Lower leg skin (tissue), 4 donors: Measurements from ENCODE around the gene TNS3. TPM values are rescaled to one million over a fixed set of nuclear protein-coding genes. Genes with fewer than 3 reads are reported as not detected.

Experiments
- DNase-seq, 2 donors: peaks; one replicate each; pipeline ENCODE4 v3.0.0-alpha.2; 2019; ENCODE audit warnings: low spot score in 2 of 2
- H3K4me3 ChIP-seq: fragments of 200-600 bp; sonication (generic); 2 replicates; pipeline ENCODE4 v1.5.1; 2017; ENCODE audit warnings: mild to moderate bottlenecking, low read depth; ENCODE audit not compliant: poor library complexity, severe bottlenecking
- POLR2A ChIP-seq, 2 donors: fragments of 450-650 bp; IDR thresholded peaks; one replicate each; pipeline ENCODE4 v1.6.1; 2016 to 2017; ENCODE audit warnings: antibody characterized with exemption in 2 of 2, mild to moderate bottlenecking in 1 of 2, moderate library complexity in 1 of 2
- WGBS, 2 donors: methylation state at CpG; one replicate each; pipeline ENCODE4 v1.1.5; 2018; 5-methylcytosine and 5-hydroxymethylcytosine counted together
- intact Hi-C: fragments of 100-400 bp; cut with DNase I; formaldehyde crosslinking; loops from one replicate; pipeline ENCODE4 v1.15.0; 2023; ENCODE audit warnings: low total_unique reads
- total RNA-seq, 4 donors: library from RNA; depleted of rRNA; stranded (reverse); fragments of >200 nt; gene quantifications; one replicate each; pipeline ENCODE4 v1.1.0, GENCODE V29; 2016
- TF ChIP-seq, protein P1 (sequence below), 3 donors: fragments of 450-650 bp; IDR thresholded peaks; one replicate each; pipeline ENCODE4 v1.5.1; 2016; ENCODE audit warnings: antibody characterized with exemption in 3 of 3, mild to moderate bottlenecking in 3 of 3, moderate library complexity in 2 of 3

Gene TNS3
- total RNA-seq, 4 donors from 2014 or later, result 19.5 to 33.9 (median 25.5) TPM

DNA sequence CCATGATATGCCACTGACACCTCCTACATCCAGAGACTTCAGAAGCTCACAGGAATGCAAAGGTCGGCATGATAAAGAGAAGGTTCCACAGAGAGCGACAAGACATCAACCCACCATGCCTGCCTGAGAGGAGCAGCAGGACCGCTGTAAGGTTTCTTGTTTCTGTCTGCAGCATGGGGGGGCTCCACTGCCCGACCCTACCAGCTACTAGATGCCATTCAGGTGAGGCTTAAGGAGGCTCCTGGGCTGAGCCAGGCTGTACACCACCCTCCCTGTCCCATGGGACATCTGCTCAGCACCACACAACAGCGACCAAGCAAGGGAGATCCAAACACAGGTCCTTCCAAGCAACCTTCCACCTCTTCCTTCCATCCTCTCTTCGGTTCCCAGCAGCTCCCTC is 234.6 kb downstream of the TNS3 start:
- no peak for TF ChIP-seq POLR2A (IDR thresholded peaks at IDR 0.05)
- TF ChIP-seq, protein P1, sequence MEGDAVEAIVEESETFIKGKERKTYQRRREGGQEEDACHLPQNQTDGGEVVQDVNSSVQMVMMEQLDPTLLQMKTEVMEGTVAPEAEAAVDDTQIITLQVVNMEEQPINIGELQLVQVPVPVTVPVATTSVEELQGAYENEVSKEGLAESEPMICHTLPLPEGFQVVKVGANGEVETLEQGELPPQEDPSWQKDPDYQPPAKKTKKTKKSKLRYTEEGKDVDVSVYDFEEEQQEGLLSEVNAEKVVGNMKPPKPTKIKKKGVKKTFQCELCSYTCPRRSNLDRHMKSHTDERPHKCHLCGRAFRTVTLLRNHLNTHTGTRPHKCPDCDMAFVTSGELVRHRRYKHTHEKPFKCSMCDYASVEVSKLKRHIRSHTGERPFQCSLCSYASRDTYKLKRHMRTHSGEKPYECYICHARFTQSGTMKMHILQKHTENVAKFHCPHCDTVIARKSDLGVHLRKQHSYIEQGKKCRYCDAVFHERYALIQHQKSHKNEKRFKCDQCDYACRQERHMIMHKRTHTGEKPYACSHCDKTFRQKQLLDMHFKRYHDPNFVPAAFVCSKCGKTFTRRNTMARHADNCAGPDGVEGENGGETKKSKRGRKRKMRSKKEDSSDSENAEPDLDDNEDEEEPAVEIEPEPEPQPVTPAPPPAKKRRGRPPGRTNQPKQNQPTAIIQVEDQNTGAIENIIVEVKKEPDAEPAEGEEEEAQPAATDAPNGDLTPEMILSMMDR (IDR thresholded peaks at IDR 0.05), result no peak
- peak in 1 of 2 donors; percentile 56 for DNase-seq
- intact Hi-C loops, result no loop called here
- WGBS, 2 donors, result 91 to 94% methylated on average over 6 of the region's 6 CpGs
- H3K4me3 ChIP-seq, result no peak overlapping the region

DNA sequence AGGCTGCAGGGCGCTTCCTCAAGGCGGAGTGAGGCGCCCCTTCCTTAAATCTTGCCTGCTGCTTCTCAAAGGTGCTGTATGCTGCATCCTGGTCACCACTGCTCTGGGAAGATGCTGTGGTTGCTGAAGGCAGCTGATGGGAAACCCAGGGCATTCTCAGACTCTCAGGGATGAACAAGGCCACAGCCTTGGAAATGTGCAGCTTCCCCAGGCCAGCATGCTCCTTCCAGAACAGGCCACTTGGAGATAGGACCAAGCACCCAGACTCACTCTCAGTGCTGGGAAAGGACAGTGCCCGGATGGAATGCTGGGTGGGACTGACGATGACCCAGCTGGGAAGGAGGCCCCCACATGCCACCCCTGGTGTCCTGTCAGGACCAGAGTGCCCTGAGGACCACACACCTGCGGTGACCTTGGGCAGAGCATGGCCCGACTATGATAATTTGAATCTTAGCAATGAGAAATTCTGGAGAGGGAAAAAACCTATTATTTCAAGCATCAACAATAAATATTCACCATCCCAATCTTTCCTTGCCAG is 235.5 kb downstream of the TNS3 start:
- intact Hi-C loops, result no loop called here
- 95 to 98% methylated on average over 7 of the region's 7 CpGs for WGBS, 2 donors
- TF ChIP-seq POLR2A (IDR thresholded peaks at IDR 0.05), result no peak
- TF ChIP-seq, protein P1 (IDR thresholded peaks at IDR 0.05), result no peak
- DNase-seq, result peak in 1 of 2 donors; percentile 83
- H3K4me3 ChIP-seq, result no peak overlapping the region

DNA sequence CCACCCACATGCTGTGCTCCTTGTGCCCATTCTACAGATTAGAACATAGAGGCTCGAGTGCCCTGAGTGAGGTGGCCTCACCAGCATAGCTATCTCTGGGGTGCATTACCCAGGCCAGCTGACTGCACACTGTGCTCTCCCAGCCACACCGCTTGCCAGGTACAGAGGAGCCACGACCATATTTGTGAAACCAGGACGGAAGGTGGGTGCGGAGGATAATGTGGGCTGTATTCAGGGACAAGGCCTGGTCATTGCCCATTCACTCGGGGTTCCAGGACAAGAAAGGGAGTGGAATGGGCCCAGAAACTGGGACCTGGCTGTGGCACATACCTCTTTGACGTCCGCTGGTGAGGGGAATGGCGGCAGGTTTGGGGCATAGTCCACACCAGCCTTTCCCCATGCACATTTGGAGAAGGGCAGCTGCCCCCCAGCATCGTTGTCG is 236.0 kb downstream of the TNS3 start:
- H3K4me3 ChIP-seq, result no peak overlapping the region
- 86 to 93% methylated on average over 11 of the region's 11 CpGs for WGBS, 2 donors
- intact Hi-C loops, result no loop called here
- peak in 1 of 2 donors; percentile 71 for DNase-seq
- no peak for TF ChIP-seq POLR2A (IDR thresholded peaks at IDR 0.05)
- TF ChIP-seq, protein P1 (IDR thresholded peaks at IDR 0.05), result no peak

DNA sequence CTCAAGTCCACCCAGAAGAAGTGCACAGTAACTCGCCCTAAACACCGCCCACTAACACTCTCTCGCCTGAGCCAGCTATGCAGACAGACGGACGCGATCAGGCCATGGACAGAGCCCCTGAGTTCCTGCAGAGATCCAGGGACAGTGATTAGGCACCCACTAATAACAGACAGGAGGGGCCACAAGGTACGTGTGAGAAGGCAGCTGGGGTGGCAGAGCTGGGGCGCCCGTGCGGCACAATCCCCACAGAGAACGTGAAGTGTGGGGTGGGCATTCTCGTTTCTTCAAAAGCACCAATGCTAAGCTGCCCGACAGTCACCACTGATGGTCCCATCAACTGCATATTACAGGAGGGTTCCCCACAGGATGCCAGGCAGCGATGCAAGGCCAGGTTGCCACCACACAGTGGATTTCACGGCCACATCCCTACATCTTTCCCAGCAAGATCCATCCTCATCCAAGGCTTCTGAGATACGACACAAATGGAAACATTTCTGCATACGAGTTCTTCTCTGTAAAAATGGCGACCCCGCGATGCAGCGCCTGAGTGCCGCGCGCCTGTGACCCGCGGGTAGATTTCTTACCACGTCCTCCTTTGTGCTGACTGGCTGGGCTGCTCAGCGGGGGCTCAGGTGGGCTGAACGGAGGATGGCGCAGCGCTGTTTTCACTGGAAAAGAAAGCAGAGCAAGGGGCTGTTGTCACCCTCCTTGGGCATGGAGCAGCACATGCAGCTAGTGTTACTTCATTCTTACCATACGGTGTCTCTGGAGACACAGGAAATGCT is 237.5 kb downstream of the TNS3 start:
- no peak overlapping the region for H3K4me3 ChIP-seq
- TF ChIP-seq, protein P1 (IDR thresholded peaks at IDR 0.05), result no peak
- no peak for TF ChIP-seq POLR2A (IDR thresholded peaks at IDR 0.05)
- peak in 1 of 2 donors; percentile 66 for DNase-seq
- 96 to 97% methylated on average over 32 of the region's 32 CpGs for WGBS, 2 donors
- intact Hi-C loops, result no loop called here

DNA sequence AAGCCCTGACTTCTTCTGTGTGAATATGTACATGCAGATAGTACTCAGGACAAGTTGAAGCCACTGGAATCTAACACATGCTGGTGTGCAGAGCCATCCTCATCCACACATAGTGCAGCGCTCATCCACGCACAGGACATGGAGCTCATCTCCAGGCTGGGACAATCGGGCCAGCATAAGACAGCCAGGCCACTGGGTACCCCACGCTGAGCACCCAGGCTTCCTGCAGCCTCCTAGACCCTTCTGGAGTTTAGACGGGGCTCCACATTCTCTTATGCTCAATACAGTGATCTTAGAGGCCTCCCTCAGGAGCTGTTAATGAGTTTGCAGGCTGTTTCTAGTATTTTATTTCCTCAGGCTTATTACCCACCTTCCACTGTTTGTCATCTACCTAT is 238.9 kb downstream of the TNS3 start:
- intact Hi-C loops, result no loop called here
- DNase-seq, result peak in 1 of 2 donors; percentile 59
- TF ChIP-seq, protein P1 (IDR thresholded peaks at IDR 0.05), result no peak
- 84 to 92% methylated on average over 5 of the region's 5 CpGs for WGBS, 2 donors
- no peak overlapping the region for H3K4me3 ChIP-seq
